Astrocyte (in vitro differentiated cells and primary cell): Measurements from ENCODE around the gene ARRDC3. TPM values are rescaled to one million over a fixed set of nuclear protein-coding genes. Genes with fewer than 3 reads are reported as not detected.

Experiments used
- DNase-seq: peaks from one replicate; pipeline ENCODE4 v3.0.0-alpha.2; 2010; ENCODE audit warnings: low read depth
- FAIRE-seq: peaks from 2 replicates; lab custom pipeline; 2011; peaks lifted over from hg19 to GRCh38; lab: Jason Lieb, UNC
- H2AFZ ChIP-seq: 2 replicates; pipeline ENCODE4 v1.6.0; 2012; ENCODE audit warnings: low read depth, low read length, inconsistent platforms
- H3K27ac ChIP-seq: 2 replicates; pipeline ENCODE4 v1.5.1; 2011; ENCODE audit warnings: low read depth, low read length, inconsistent platforms
- H3K27me3 ChIP-seq: 2 replicates; pipeline ENCODE4 v1.6.0; 2011; ENCODE audit warnings: low read length, inconsistent platforms; ENCODE audit not compliant: insufficient read depth
- H3K36me3 ChIP-seq: 2 replicates; pipeline ENCODE4 v1.5.1; 2011; ENCODE audit warnings: low read length, inconsistent platforms; ENCODE audit not compliant: insufficient read depth
- H3K4me1 ChIP-seq: 2 replicates; pipeline ENCODE4 v1.5.1; 2011; ENCODE audit warnings: low read length, inconsistent platforms; ENCODE audit not compliant: insufficient read depth
- H3K4me2 ChIP-seq: 2 replicates; pipeline ENCODE4 v1.6.0; 2012; ENCODE audit warnings: low read length, inconsistent platforms
- H3K4me3 ChIP-seq: 2 replicates; pipeline ENCODE4 v1.5.1; 2011; ENCODE audit warnings: low read depth, mild to moderate bottlenecking, low read length, inconsistent platforms; ENCODE audit not compliant: insufficient read depth
- H3K79me2 ChIP-seq: 2 replicates; pipeline ENCODE4 v1.6.0; 2012; ENCODE audit warnings: mild to moderate bottlenecking, low read length, inconsistent platforms; ENCODE audit not compliant: insufficient read depth
- H3K9ac ChIP-seq: 2 replicates; pipeline ENCODE4 v1.6.0; 2012; ENCODE audit warnings: mild to moderate bottlenecking, low read length, inconsistent platforms
- H3K9me3 ChIP-seq: 2 replicates; pipeline ENCODE4 v1.5.1; 2012; ENCODE audit warnings: low read depth, mild to moderate bottlenecking, low read length, inconsistent platforms; ENCODE audit not compliant: insufficient read depth
- H4K20me1 ChIP-seq: 2 replicates; pipeline ENCODE4 v1.6.0; 2012; ENCODE audit warnings: low read length, inconsistent platforms; ENCODE audit not compliant: insufficient read depth
- H3K27ac Mint-ChIP-seq: one replicate; pipeline ENCODE4 v1.8.0; 2021; ENCODE audit warnings: mild to moderate bottlenecking, mixed read lengths; ENCODE audit not compliant: unreplicated experiment
- H3K27me3 Mint-ChIP-seq: one replicate; pipeline ENCODE4 v1.8.0; 2021; ENCODE audit warnings: low read depth, mixed read lengths; ENCODE audit not compliant: unreplicated experiment
- H3K36me3 Mint-ChIP-seq: one replicate; pipeline ENCODE4 v1.8.0; 2021; ENCODE audit warnings: low read depth, mixed read lengths; ENCODE audit not compliant: unreplicated experiment
- H3K4me1 Mint-ChIP-seq: one replicate; pipeline ENCODE4 v1.8.0; 2021; ENCODE audit warnings: low read depth, mixed read lengths; ENCODE audit not compliant: unreplicated experiment
- H3K4me3 Mint-ChIP-seq: one replicate; pipeline ENCODE4 v1.8.0; 2021; ENCODE audit warnings: mild to moderate bottlenecking, moderate library complexity, mixed read lengths; ENCODE audit not compliant: unreplicated experiment
- H3K9me3 Mint-ChIP-seq: one replicate; pipeline ENCODE4 v1.8.0; 2021; ENCODE audit warnings: mild to moderate bottlenecking, mixed read lengths; ENCODE audit not compliant: unreplicated experiment
- CTCF ChIP-seq: IDR thresholded peaks from 2 replicates; pipeline ENCODE4 v1.5.1; 2011; ENCODE audit warnings: low read depth, mild to moderate bottlenecking, inconsistent platforms, low read length, moderate library complexity; ENCODE audit not compliant: insufficient read depth
- EZH2 ChIP-seq: IDR thresholded peaks from 2 replicates; pipeline ENCODE4 v1.6.1; 2012; ENCODE audit warnings: mild to moderate bottlenecking, low read length, inconsistent platforms; ENCODE audit not compliant: insufficient read depth
- total RNA-seq: library from RNA; stranded (reverse); gene quantifications from 2 replicates; pipeline ENCODE4 v1.2.1, GENCODE V29; 2021

The ARRDC3 gene
- total RNA-seq, 1 donor from 2014 or later = 94.7 TPM

- Mint-ChIP-seq H3K27ac (peak overlapping the region; percentile 99), H3K27me3 (no peaks in the 10 kb centered on the region), H3K36me3 (peaks cover 2% of the 10 kb centered on the region), H3K4me3 (peak overlapping the region; percentile 97), H3K4me1 (peaks cover 20% of the 10 kb centered on the region), H3K9me3 (no peaks in the 10 kb centered on the region)
- peak overlapping the region; percentile 93 for H3K4me2 ChIP-seq
- H3K9me3 ChIP-seq = no peaks in the 10 kb centered on the region
- no peak for FAIRE-seq
- H3K9ac ChIP-seq = peak overlapping the region; percentile 99
- H3K4me3 ChIP-seq = peak overlapping the region; percentile 90
- peak; percentile 77 for DNase-seq
- TF ChIP-seq CTCF (no peak), EZH2 (no peak)
- no peaks in the 10 kb centered on the region for H3K27me3 ChIP-seq
- peaks cover 8% of the 10 kb centered on the region for H4K20me1 ChIP-seq
- peaks cover 60% of the 10 kb centered on the region for H3K79me2 ChIP-seq
- H3K36me3 ChIP-seq = peaks cover 12% of the 10 kb centered on the region
- peaks cover 9% of the 10 kb centered on the region for H3K4me1 ChIP-seq
- H3K27ac ChIP-seq = peak overlapping the region; percentile 99
- no peak overlapping the region for H2AFZ ChIP-seq
Measured at GRCh38 chr5:91381774-91382359, 1.2 kb downstream of the ARRDC3 start.

- peak overlapping the region; percentile 99 for H3K27ac ChIP-seq
- H3K4me3 ChIP-seq = peak overlapping the region; percentile 90
- no peaks in the 10 kb centered on the region for H3K9me3 ChIP-seq
- peak overlapping the region; percentile 93 for H3K4me2 ChIP-seq
- FAIRE-seq (no peak), DNase-seq (no peak)
- peaks cover 20% of the 10 kb centered on the region for H3K4me1 Mint-ChIP-seq
- no peaks in the 10 kb centered on the region for H3K27me3 ChIP-seq
- peak overlapping the region; percentile 99 for H3K9ac ChIP-seq
- peak overlapping the region; percentile 97 for H3K4me3 Mint-ChIP-seq
- peaks cover 8% of the 10 kb centered on the region for H4K20me1 ChIP-seq
- no peaks in the 10 kb centered on the region for H3K27me3 Mint-ChIP-seq
- H3K36me3 Mint-ChIP-seq = peaks cover 2% of the 10 kb centered on the region
- peaks cover 18% of the 10 kb centered on the region for H3K36me3 ChIP-seq
- H3K27ac Mint-ChIP-seq = peak overlapping the region; percentile 99
- H3K9me3 Mint-ChIP-seq = no peaks in the 10 kb centered on the region
- no peak overlapping the region for H2AFZ ChIP-seq
- TF ChIP-seq CTCF (no peak), EZH2 (no peak)
- H3K79me2 ChIP-seq = peaks cover 66% of the 10 kb centered on the region
- peaks cover 9% of the 10 kb centered on the region for H3K4me1 ChIP-seq
Measured at GRCh38 chr5:91381239-91381773, 1.8 kb downstream of the ARRDC3 start.
